ENCODE results near the gene LOXL3.

Gene LOXL3

DNA sequence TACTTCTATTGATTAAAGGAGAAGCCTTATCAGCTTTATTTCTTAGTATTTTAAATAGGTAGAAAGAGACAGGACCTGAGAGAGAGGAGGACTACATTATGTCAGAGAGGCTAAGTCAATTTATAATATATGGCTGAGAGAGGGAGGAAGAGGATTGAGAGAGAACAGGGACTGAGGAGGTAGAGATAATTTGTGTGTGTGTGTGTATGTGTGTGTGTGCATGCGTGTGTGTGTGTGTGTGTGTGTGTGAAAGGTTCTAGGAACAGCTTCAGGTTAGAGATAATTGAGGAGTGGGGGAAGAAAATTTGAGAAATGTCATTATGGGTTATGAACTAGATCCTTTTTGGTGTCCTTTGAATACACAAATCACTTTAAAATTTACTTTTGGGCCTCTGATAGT lies 15.9 kb upstream of the LOXL3 start:
- H3K27me3 ChIP-seq (replicated peaks), result no peaks in the 10 kb centered on the region
- in situ Hi-C loops (cut with HindIII; ENCODE audit: low pct_ligation_motif_present, low sequenced_read_pairs), result no loop called here
- no peak overlapping the region for H3K27ac ChIP-seq
- TF ChIP-seq, protein P1, sequence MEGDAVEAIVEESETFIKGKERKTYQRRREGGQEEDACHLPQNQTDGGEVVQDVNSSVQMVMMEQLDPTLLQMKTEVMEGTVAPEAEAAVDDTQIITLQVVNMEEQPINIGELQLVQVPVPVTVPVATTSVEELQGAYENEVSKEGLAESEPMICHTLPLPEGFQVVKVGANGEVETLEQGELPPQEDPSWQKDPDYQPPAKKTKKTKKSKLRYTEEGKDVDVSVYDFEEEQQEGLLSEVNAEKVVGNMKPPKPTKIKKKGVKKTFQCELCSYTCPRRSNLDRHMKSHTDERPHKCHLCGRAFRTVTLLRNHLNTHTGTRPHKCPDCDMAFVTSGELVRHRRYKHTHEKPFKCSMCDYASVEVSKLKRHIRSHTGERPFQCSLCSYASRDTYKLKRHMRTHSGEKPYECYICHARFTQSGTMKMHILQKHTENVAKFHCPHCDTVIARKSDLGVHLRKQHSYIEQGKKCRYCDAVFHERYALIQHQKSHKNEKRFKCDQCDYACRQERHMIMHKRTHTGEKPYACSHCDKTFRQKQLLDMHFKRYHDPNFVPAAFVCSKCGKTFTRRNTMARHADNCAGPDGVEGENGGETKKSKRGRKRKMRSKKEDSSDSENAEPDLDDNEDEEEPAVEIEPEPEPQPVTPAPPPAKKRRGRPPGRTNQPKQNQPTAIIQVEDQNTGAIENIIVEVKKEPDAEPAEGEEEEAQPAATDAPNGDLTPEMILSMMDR (IDR thresholded peaks at IDR 0.05; ENCODE audit: low read depth, low read length, missing control alignments), result no peak
- no peak overlapping the region for H3K4me3 ChIP-seq (ENCODE audit: low read depth, low read length)
- DNase-seq, result no peak
- H3K36me3 ChIP-seq (replicated peaks), result no peaks in the 10 kb centered on the region

DNA sequence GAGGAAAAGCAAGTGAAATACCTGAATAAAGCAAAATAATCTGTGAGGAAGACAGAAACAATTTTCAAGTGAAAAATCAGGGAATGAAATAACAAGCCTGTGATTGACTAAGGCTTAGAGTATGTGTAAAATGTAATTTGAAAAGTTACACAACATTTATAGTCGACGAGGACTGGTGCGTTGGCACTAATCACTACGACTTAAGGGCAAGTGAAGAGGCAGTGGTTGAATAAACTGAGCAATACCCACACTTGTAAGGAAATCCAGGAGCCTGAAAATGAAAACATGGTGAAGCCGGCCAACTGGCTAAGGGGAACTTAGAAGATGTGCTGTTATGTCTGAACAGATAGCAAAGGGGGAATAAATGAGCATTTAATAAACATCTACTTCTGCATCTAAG lies 14.1 kb upstream of the LOXL3 start:
- H3K4me3 ChIP-seq (ENCODE audit: low read depth, low read length), result no peak overlapping the region
- peak overlapping the region; percentile 77 for H3K27ac ChIP-seq
- H3K27me3 ChIP-seq (replicated peaks), result no peaks in the 10 kb centered on the region
- DNase-seq, result peak; percentile 58
- in situ Hi-C loops (cut with HindIII; ENCODE audit: low pct_ligation_motif_present, low sequenced_read_pairs), result no loop called here
- TF ChIP-seq, protein P1 (IDR thresholded peaks at IDR 0.05; ENCODE audit: low read depth, low read length, missing control alignments), result no peak
- H3K36me3 ChIP-seq (replicated peaks), result no peaks in the 10 kb centered on the region

DNA sequence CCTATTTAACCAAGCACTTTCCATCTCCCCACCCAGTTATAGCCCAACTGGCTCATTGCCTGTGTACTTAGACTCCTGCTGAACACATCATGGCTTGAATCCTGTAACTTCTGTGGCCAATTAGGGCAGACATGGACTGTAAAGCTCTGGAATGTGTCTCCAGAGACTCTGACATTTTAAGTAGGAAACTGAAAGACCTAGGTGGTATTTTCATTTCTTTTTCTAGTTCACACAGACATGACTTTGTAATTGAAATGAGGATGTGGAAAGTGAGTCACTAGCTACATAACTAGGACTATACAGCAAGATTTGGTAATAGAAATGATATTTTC lies 13.0 kb upstream of the LOXL3 start:
- Histone ChIP-seq H3K27ac (peak overlapping the region; percentile 77), H3K36me3 (replicated peaks) (no peaks in the 10 kb centered on the region), H3K27me3 (replicated peaks) (no peaks in the 10 kb centered on the region), H3K4me3 (ENCODE audit: low read depth, low read length) (no peak overlapping the region)
- TF ChIP-seq, protein P1 (IDR thresholded peaks at IDR 0.05; ENCODE audit: low read depth, low read length, missing control alignments), result no peak
- in situ Hi-C loops (cut with HindIII; ENCODE audit: low pct_ligation_motif_present, low sequenced_read_pairs), result no loop called here
- peak; percentile 70 for DNase-seq

DNA sequence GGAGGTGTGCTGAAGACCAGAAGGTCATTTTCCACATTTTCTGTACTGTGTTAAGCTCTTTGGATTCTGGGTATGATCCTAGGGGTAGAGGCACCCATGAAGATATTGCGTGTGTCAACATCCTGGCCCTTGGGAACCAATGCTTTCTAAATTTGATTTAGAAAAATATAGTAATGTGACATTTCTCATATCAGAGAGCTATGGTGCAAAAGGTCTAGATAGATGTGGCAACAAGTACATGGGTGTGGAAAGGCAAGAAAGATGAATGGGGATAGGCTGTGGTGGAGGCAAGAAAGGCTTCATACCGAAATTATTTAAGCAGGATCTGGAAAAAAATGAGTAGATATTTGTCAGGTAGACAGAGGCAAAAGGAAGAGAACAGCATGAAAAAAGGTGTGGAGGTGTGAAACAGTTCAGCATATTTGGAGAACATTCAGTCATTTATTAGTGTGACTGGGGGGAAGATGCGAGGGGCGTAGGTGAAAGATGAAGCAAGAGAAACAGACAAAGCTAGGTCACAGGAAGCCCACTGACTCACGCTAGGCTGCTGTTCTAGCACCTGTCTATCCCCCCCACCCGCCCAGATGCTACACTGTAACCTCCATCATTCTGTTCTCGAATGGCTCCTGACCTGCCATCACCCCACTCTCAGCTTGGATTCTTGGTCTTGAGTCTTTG lies 12.5 kb upstream of the LOXL3 start:
- DNase-seq, result no peak
- H3K4me3 ChIP-seq (ENCODE audit: low read depth, low read length), result no peak overlapping the region
- H3K36me3 ChIP-seq (replicated peaks), result no peaks in the 10 kb centered on the region
- TF ChIP-seq, protein P1 (IDR thresholded peaks at IDR 0.05; ENCODE audit: low read depth, low read length, missing control alignments), result no peak
- no peaks in the 10 kb centered on the region for H3K27me3 ChIP-seq (replicated peaks)
- in situ Hi-C loops (cut with HindIII; ENCODE audit: low pct_ligation_motif_present, low sequenced_read_pairs), result no loop called here
- peak overlapping the region; percentile 77 for H3K27ac ChIP-seq

DNA sequence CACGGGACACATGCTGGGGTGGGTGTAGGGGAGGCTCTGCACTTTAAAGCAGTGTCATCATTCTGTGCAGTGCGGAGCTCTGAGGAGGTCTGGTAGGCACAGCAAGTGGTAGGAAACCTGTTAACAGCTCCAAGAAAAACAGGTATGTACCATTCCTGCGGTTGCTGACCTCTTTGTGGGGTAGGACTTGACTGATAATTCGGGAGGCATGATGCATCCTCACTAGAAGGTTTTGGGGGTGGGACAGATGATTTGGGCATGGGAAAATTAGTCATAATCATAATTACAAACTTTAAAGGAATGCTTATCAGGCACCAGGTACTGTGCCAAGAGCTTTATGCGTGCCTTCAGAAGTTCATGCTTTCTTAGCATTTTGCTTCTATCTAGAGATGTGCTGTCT lies 10.5 kb upstream of the LOXL3 start:
- in situ Hi-C loops (cut with HindIII; ENCODE audit: low pct_ligation_motif_present, low sequenced_read_pairs), result no loop called here
- no peak overlapping the region for H3K27ac ChIP-seq
- H3K36me3 ChIP-seq (replicated peaks), result no peaks in the 10 kb centered on the region
- H3K4me3 ChIP-seq (ENCODE audit: low read depth, low read length), result no peak overlapping the region
- H3K27me3 ChIP-seq (replicated peaks), result no peaks in the 10 kb centered on the region
- TF ChIP-seq, protein P1 (IDR thresholded peaks at IDR 0.05; ENCODE audit: low read depth, low read length, missing control alignments), result no peak
- no peak for DNase-seq

Data from brain microvascular endothelial cell (primary cell).